ENCODE measurements around the gene UBASH3B. TPM values are rescaled to one million over a fixed set of nuclear protein-coding genes. Genes with fewer than 3 reads are reported as not detected.

UBASH3B gene
- total RNA-seq, 1 donor from 2014 or later: 2.0 TPM

- Histone ChIP-seq H4K20me1 (ENCODE audit: low read depth) (no peaks in the 10 kb centered on the region), H3K4me1 (peaks cover 9% of the 10 kb centered on the region), H3K36me3 (no peaks in the 10 kb centered on the region), H3K9me3 (ENCODE audit: low read depth) (no peaks in the 10 kb centered on the region), H3K27me3 (no peaks in the 10 kb centered on the region), H3K79me2 (ENCODE audit: low read depth) (no peaks in the 10 kb centered on the region), H2AFZ (replicated peaks) (peak overlapping the region; percentile 36), H3K4me2 (no peak overlapping the region), H3K4me3 (no peak overlapping the region), H3K9ac (no peak overlapping the region), H3K27ac (no peak overlapping the region), H3F3A (ENCODE audit: low read depth) (peaks cover 10% of the 10 kb centered on the region)
- Mint-ChIP-seq H3K27ac (no peak overlapping the region), H3K4me3 (no peak overlapping the region), H3K27me3 (ENCODE audit: insufficient read depth, low read depth) (peaks cover 2% of the 10 kb centered on the region), H3K4me1 (peaks cover 2% of the 10 kb centered on the region), H3K9me3 (no peaks in the 10 kb centered on the region), H3K36me3 (no peaks in the 10 kb centered on the region)
- TF ChIP-seq EZH2 (IDR thresholded peaks at IDR 0.05) (no peak), CTCF (IDR thresholded peaks at IDR 0.05) (no peak), EZH2phosphoT487 (IDR thresholded peaks at IDR 0.05) (no peak)
- DNase-seq (ENCODE audit: low spot score): peak; percentile 33
Measured at GRCh38 chr11:122755409-122755808, 99.9 kb downstream of the UBASH3B start.

GRCh38 chr11:122755941-122756340 lies 100.4 kb downstream of the UBASH3B start:
- no peak for DNase-seq (ENCODE audit: low spot score)
- Histone ChIP-seq H3K79me2 (ENCODE audit: low read depth) (no peaks in the 10 kb centered on the region), H3K4me2 (no peak overlapping the region), H3F3A (ENCODE audit: low read depth) (peaks cover 10% of the 10 kb centered on the region), H3K9me3 (ENCODE audit: low read depth) (no peaks in the 10 kb centered on the region), H3K27ac (no peak overlapping the region), H2AFZ (replicated peaks) (no peak overlapping the region), H3K27me3 (no peaks in the 10 kb centered on the region), H3K9ac (no peak overlapping the region), H3K4me1 (peaks cover 9% of the 10 kb centered on the region), H3K4me3 (no peak overlapping the region), H4K20me1 (ENCODE audit: low read depth) (no peaks in the 10 kb centered on the region), H3K36me3 (no peaks in the 10 kb centered on the region)
- Mint-ChIP-seq H3K4me1 (peaks cover 2% of the 10 kb centered on the region), H3K27ac (no peak overlapping the region), H3K36me3 (no peaks in the 10 kb centered on the region), H3K27me3 (ENCODE audit: insufficient read depth, low read depth) (peaks cover 2% of the 10 kb centered on the region), H3K4me3 (no peak overlapping the region), H3K9me3 (no peaks in the 10 kb centered on the region)
- TF ChIP-seq EZH2 (IDR thresholded peaks at IDR 0.05) (no peak), CTCF (IDR thresholded peaks at IDR 0.05) (no peak), EZH2phosphoT487 (IDR thresholded peaks at IDR 0.05) (no peak)

GRCh38 chr11:122756417-122756816 lies 100.9 kb downstream of the UBASH3B start:
- Histone ChIP-seq H3K79me2 (ENCODE audit: low read depth) (no peaks in the 10 kb centered on the region), H3K4me3 (no peak overlapping the region), H3K27ac (no peak overlapping the region), H3K36me3 (no peaks in the 10 kb centered on the region), H3F3A (ENCODE audit: low read depth) (peaks cover 10% of the 10 kb centered on the region), H2AFZ (replicated peaks) (no peak overlapping the region), H3K4me2 (no peak overlapping the region), H3K9ac (no peak overlapping the region), H4K20me1 (ENCODE audit: low read depth) (no peaks in the 10 kb centered on the region), H3K9me3 (ENCODE audit: low read depth) (no peaks in the 10 kb centered on the region), H3K27me3 (no peaks in the 10 kb centered on the region), H3K4me1 (peaks cover 9% of the 10 kb centered on the region)
- no peak for DNase-seq (ENCODE audit: low spot score)
- Mint-ChIP-seq H3K4me3 (no peak overlapping the region), H3K27ac (no peak overlapping the region), H3K36me3 (no peaks in the 10 kb centered on the region), H3K9me3 (no peaks in the 10 kb centered on the region), H3K4me1 (peaks cover 2% of the 10 kb centered on the region), H3K27me3 (ENCODE audit: insufficient read depth, low read depth) (peaks cover 2% of the 10 kb centered on the region)
- TF ChIP-seq CTCF (IDR thresholded peaks at IDR 0.05): no peak
- no peak for TF ChIP-seq EZH2 (IDR thresholded peaks at IDR 0.05)

Data from neural progenitor cell (in vitro differentiated cells).